Activated T-cell treated with anti-CD3 and anti-CD28 coated beads, Interleukin-2, amount 50 U/mL, for 24 hours (primary cell): Measurements from ENCODE around the gene OR11H6.
"Not testable (repeated sequence)": the region's sequence is repeated elsewhere in the genome, so short reads cannot be mapped to it uniquely, and the experiment has no call there.

Source experiments
- DNase-seq: peaks from one replicate; pipeline ENCODE4 v3.0.0-alpha.2; 2020
- H3K27ac Mint-ChIP-seq: 2 replicates; pipeline ENCODE4 v1.8.0; 2020; ENCODE audit warnings: mild to moderate bottlenecking, mixed read lengths
- H3K27me3 Mint-ChIP-seq: 2 replicates; pipeline ENCODE4 v1.8.0; 2020; ENCODE audit warnings: mixed read lengths
- H3K36me3 Mint-ChIP-seq: 2 replicates; pipeline ENCODE4 v1.8.0; 2020; ENCODE audit warnings: low read depth, mixed read lengths
- H3K4me1 Mint-ChIP-seq: 2 replicates; pipeline ENCODE4 v1.8.0; 2020; ENCODE audit warnings: low read depth, mixed read lengths
- H3K4me3 Mint-ChIP-seq: 2 replicates; pipeline ENCODE4 v1.8.0; 2020; ENCODE audit warnings: mild to moderate bottlenecking, moderate library complexity, mixed read lengths
- H3K9me3 Mint-ChIP-seq: 2 replicates; pipeline ENCODE4 v1.8.0; 2020; ENCODE audit warnings: mixed read lengths

The OR11H6 gene, protein sequence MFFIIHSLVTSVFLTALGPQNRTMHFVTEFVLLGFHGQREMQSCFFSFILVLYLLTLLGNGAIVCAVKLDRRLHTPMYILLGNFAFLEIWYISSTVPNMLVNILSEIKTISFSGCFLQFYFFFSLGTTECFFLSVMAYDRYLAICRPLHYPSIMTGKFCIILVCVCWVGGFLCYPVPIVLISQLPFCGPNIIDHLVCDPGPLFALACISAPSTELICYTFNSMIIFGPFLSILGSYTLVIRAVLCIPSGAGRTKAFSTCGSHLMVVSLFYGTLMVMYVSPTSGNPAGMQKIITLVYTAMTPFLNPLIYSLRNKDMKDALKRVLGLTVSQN

DNA sequence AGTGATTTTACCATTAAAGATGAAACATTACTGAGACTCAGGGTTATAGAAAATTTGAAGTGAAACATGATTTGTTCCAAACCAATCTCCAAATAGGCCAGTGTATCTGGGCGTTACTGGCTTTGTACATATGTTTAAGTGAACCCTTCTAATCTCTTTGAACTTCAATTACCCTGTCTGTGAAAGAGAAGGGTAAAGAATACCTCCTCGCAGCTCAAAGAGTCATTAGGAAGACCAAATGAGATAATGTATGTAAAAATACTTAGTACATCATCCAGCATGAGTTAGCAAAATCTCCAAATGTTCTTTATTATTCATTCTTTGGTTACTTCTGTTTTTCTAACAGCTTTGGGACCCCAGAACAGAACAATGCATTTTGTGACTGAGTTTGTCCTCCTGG is at the start of gene OR11H6:
OR11H6 (plus strand) TSS at position 301 of the 400 bp plus-strand sequence; CDS start at position 301, 0 bp downstream.
- DNase-seq = no peak
- no peaks in the 10 kb centered on the region for H3K4me1 Mint-ChIP-seq
- H3K27me3 Mint-ChIP-seq = peaks cover 16% of the 10 kb centered on the region
- H3K4me3 Mint-ChIP-seq = no peak within 1 kb of the TSS
- no peak within 1 kb of the TSS for H3K27ac Mint-ChIP-seq
- H3K36me3 Mint-ChIP-seq = no peaks in the 10 kb centered on the region
- no peaks in the 10 kb centered on the region for H3K9me3 Mint-ChIP-seq

DNA sequence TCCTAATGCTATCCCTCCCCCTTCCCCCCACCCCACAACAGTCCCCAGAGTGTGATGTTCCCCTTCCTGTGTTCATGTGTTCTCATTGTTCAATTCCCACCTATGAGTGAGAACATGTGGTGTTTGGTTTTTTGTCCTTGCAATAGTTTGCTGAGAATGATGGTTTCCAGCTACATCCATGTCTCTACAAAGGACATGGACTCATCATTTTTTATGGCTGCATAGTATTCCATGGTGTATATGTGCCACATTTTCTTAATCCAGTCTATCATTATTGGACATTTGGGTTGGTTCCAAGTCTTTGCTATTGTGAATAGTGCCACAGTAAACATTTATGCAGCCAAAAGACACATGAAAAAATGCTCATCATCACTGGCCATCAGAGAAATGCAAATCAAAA is 49.3 kb upstream of the OR11H6 start:
- DNase-seq, H3K9me3 Mint-ChIP-seq, H3K27me3 Mint-ChIP-seq, H3K36me3 Mint-ChIP-seq, H3K27ac Mint-ChIP-seq, H3K4me3 Mint-ChIP-seq, H3K4me1 Mint-ChIP-seq: not testable (repeated sequence)

DNA sequence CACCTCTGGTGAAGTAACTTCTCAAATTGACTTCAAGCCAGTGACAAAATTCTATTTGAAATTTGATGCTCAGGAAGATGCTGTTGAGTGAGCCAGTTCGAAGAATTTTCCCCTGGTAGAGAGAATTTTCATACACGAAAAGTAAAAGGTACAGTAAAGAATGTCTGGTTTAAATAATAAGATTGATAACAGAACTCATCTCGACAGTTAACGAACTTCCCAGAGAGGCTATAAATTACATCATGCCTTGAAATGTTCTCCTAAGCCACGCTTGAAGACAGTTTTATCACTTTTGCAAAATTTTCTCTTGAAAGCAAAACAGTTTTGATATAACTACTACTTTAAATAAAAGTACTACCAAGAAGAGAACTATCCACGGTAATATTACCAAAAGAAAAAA is 47.2 kb upstream of the OR11H6 start:
- Mint-ChIP-seq H3K36me3 (no peaks in the 10 kb centered on the region), H3K4me1 (no peaks in the 10 kb centered on the region), H3K4me3 (no peak overlapping the region), H3K27ac (no peak overlapping the region), H3K9me3 (no peaks in the 10 kb centered on the region), H3K27me3 (peaks cover 6% of the 10 kb centered on the region)
- no peak for DNase-seq

DNA sequence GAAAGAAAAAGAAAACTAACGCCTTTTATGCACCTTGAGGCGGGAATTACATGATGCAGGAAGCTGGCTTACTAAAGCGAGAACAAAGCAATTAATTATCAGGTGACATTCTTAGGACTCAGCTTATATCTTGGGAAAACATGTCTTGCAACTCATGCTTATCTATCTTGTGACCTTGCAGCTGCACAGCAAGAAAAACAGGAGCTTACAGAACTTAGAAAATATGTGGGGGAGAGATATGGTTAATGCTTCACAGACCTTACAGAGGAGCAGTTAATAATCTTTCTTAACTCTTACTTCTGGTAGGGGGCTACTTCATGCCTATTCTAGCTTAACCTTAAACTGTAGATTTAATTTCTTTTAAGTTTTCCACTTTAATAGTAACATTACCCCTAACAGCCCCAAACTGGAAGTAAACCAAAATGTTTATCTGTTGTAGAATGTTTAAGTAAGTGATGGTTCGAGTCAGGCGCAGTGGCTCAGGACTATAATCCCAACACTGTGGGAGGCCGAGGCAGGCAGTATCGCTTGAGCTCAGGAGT is 46.0 kb upstream of the OR11H6 start:
- H3K4me3 Mint-ChIP-seq = no peak overlapping the region
- H3K4me1 Mint-ChIP-seq = no peaks in the 10 kb centered on the region
- H3K9me3 Mint-ChIP-seq = no peaks in the 10 kb centered on the region
- no peak for DNase-seq
- H3K36me3 Mint-ChIP-seq = no peaks in the 10 kb centered on the region
- H3K27me3 Mint-ChIP-seq = peaks cover 6% of the 10 kb centered on the region
- H3K27ac Mint-ChIP-seq = no peak overlapping the region

DNA sequence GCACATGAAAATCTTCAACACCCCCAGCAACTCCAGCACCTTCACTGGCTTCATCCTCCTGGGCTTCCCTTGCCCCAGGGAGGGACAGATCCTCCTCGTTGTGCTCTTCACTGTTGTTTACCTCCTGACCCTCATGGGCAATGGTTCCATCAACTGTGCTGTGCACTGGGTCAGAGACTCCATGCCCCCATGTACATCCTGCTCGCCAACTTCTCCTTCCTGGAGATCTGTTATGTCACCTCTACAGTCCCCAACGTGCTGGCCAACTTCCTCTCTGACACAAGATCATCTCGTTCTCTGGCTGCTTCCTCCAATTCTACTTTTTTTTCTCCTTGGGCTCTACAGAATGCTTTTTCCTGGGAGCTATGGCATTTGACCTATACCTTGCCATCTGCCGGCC is 44.3 kb upstream of the OR11H6 start:
- Mint-ChIP-seq H3K27ac (no peak overlapping the region), H3K9me3 (no peaks in the 10 kb centered on the region), H3K4me1 (no peaks in the 10 kb centered on the region), H3K27me3 (peaks cover 6% of the 10 kb centered on the region), H3K4me3 (no peak overlapping the region), H3K36me3 (no peaks in the 10 kb centered on the region)
- DNase-seq = no peak

DNA sequence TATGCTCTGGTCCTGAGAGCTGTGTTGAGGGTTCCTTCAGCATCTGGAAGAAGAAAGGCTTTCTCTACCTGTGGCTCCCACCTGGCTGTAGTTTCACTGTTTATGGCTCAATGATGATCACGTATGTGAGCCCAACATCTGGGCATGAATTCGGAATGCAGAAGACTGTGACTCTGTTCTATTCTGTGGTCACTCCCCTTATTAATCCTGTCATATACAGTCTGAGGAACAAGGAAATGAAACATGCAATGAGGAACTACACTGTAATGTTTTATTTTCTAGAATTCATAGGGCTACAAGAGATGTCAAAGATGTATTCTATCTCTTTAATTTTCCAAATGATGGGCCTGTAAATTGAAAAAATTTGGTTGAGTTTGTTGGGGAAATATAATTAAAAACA is 43.6 kb upstream of the OR11H6 start:
- Mint-ChIP-seq H3K36me3 (no peaks in the 10 kb centered on the region), H3K9me3 (no peaks in the 10 kb centered on the region), H3K27ac (no peak overlapping the region), H3K27me3 (peaks cover 6% of the 10 kb centered on the region), H3K4me1 (no peaks in the 10 kb centered on the region), H3K4me3 (no peak overlapping the region)
- no peak for DNase-seq

DNA sequence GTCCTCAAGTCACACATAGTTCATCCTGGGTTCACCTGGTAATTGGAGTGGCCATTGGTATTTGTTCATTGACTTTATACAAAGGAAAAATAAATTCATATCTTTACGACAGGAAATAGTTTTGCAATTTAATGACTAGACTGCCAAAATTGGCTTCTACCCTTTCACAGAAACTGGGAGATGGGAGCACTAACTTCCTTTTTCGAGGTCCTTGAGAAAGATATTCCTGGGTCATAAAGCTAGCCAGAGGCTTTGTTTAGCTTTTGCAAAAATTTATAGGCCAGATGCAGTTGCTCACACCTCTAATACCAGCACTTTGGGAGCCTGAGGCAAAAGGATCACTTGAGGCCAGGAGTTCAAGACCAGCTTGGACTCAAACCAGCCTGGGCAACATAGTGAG is 43.0 kb upstream of the OR11H6 start:
- H3K27ac Mint-ChIP-seq = no peak overlapping the region
- no peaks in the 10 kb centered on the region for H3K36me3 Mint-ChIP-seq
- no peaks in the 10 kb centered on the region for H3K4me1 Mint-ChIP-seq
- H3K9me3 Mint-ChIP-seq = no peaks in the 10 kb centered on the region
- peaks cover 3% of the 10 kb centered on the region for H3K27me3 Mint-ChIP-seq
- H3K4me3 Mint-ChIP-seq = no peak overlapping the region
- no peak for DNase-seq

DNA sequence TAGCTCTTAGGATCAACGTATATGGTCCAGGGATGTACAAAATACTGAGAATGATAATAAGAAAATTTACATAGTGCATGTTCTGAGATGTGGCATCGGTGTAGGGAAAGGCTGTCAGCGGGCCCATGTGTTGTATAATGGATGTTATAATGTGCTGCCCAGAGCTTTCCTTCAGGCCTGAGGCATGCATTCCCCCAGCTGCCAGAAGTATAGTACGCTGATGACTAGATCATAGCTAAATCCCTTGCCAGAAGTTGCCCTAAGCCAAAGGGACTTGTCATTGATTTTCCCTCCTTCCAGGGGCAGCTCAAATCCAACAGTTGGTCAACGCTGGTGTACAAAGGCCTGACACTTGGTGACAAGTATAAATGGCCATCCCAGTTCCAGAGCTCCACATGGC is 39.3 kb upstream of the OR11H6 start:
- Mint-ChIP-seq H3K4me1 (no peaks in the 10 kb centered on the region), H3K4me3 (no peak overlapping the region), H3K9me3 (no peaks in the 10 kb centered on the region), H3K27me3 (no peaks in the 10 kb centered on the region), H3K27ac (no peak overlapping the region), H3K36me3 (no peaks in the 10 kb centered on the region)
- no peak for DNase-seq

DNA sequence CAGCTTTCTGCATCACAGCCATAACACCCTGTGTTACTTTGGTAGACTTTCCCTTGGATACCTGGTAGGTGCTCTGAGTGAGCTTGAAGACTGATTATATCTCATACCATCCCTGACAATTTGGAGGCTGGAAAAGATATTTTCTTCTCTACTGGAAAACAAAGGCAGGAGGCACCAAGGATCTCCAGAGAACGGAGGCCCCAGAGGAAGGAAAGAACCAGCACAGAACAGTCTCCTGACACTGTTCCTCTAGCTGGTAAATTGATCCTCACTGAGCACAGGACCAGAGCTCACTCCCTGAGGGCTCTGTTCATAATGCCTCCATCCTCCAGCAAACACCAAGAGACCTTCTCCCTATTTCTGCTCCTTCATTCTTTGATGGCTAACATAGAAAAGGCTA is 32.9 kb upstream of the OR11H6 start, which contains the start of gene OR11G2:
OR11G2 (plus strand) TSS at position 301 of the 400 bp plus-strand sequence. CDS start 6,542 bp downstream, outside the sequence.
- no peak for DNase-seq
- H3K4me3 Mint-ChIP-seq = no peak within 1 kb of the TSS
- H3K4me1 Mint-ChIP-seq = no peaks in the 10 kb centered on the region
- H3K9me3 Mint-ChIP-seq = no peaks in the 10 kb centered on the region
- no peaks in the 10 kb centered on the region for H3K27me3 Mint-ChIP-seq
- H3K27ac Mint-ChIP-seq = no peak within 1 kb of the TSS
- no peaks in the 10 kb centered on the region for H3K36me3 Mint-ChIP-seq

DNA sequence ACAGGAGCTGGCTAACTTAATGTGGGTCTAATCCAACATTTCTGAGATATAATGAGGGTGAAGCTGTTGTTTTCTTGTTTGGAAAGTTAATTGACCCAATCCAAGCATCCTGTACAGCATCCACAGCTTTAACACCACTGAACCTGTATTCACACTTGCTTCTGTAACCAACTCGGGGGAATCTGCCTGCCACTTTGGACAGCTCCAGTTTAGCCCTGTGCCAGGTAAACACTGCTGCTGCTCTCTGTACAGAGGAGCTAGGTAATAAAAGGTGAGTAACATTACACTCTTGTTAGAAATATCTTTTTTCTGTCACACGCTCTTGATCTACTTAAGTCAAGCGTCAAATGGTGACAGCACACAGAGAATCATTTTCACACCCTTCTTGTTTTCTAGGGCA is 32.1 kb upstream of the OR11H6 start:
- Mint-ChIP-seq H3K9me3 (no peaks in the 10 kb centered on the region), H3K27me3 (no peaks in the 10 kb centered on the region), H3K36me3 (no peaks in the 10 kb centered on the region), H3K27ac (no peak overlapping the region), H3K4me3 (no peak overlapping the region), H3K4me1 (no peaks in the 10 kb centered on the region)
- DNase-seq = no peak

DNA sequence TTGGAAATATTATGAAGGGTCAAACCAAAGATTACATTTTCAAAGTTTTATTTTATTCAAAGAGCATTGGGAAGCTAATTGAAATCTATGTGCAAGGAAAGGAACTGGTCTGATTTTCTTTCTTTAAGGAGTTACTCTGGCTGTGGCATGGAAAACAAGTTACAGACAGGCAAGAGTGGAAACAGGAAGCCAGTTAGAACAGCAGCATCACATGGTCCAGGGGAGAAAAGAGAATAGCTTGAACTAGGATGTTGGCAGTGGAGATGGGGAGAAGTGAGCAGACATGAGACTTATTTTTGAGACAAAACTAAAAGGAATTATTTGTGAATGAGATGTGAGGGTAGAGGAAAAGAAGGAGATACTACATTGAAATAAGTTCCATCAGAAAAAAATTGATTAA is 29.4 kb upstream of the OR11H6 start:
- Mint-ChIP-seq H3K9me3 (no peaks in the 10 kb centered on the region), H3K27ac (no peak overlapping the region), H3K36me3 (no peaks in the 10 kb centered on the region), H3K4me3 (no peak overlapping the region), H3K27me3 (peaks cover 3% of the 10 kb centered on the region), H3K4me1 (no peaks in the 10 kb centered on the region)
- no peak for DNase-seq

DNA sequence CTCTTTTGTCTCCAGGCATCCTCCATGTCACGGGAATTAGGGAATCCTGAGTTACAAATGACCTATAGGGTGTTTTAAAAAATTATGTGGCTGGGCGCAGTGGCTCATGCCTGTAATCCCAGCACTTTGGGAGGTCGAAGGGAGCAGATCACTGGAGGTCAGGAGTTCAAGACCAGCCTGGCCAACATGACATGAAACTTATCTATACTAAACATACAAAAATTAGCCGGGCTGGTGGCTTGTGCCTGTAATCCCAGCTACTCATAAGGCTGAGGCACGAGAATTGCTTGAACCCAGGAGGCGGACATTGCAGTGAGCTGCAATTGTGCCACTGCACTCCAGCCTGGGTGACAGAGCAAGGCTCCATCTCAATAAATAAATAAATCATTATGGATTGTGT is 28.3 kb upstream of the OR11H6 start:
- H3K36me3 Mint-ChIP-seq, DNase-seq, H3K9me3 Mint-ChIP-seq, H3K4me1 Mint-ChIP-seq, H3K4me3 Mint-ChIP-seq, H3K27me3 Mint-ChIP-seq, H3K27ac Mint-ChIP-seq: not testable (repeated sequence)

DNA sequence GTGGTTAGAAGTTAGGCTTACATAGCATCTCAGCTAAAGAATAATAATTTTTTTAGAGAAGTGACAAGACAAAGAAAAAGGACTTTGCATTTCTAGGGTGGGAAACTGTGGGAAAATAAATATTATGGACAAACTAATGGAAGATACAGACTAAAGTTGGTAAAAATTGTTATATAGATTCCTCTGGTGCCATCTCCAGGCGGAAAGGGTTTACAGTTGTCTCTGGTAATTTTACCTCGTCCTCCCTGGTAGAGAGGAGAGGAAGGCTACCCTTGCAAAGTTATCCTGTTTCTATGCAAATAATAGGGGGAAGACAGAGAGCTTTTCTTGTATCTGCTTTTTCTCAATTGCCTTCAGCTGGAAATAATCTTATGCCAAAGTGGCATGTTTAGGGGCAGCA is 27.6 kb upstream of the OR11H6 start:
- H3K4me3 Mint-ChIP-seq = no peak overlapping the region
- peaks cover 8% of the 10 kb centered on the region for H3K27me3 Mint-ChIP-seq
- no peaks in the 10 kb centered on the region for H3K4me1 Mint-ChIP-seq
- H3K27ac Mint-ChIP-seq = no peak overlapping the region
- no peaks in the 10 kb centered on the region for H3K9me3 Mint-ChIP-seq
- no peaks in the 10 kb centered on the region for H3K36me3 Mint-ChIP-seq
- no peak for DNase-seq

DNA sequence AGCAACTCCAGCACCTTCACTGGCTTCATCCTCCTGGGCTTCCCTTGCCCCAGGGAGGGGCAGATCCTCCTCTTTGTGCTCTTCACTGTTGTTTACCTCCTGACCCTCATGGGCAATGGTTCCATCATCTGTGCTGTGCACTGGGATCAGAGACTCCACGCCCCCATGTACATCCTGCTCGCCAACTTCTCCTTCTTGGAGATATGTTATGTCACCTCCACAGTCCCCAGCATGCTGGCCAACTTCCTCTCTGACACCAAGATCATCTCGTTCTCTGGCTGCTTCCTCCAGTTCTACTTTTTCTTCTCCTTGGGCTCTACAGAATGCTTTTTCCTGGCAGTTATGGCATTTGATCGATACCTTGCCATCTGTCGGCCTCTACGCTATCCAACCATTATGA is 26.1 kb upstream of the OR11H6 start:
- DNase-seq = no peak
- H3K36me3 Mint-ChIP-seq = no peaks in the 10 kb centered on the region
- peaks cover 8% of the 10 kb centered on the region for H3K27me3 Mint-ChIP-seq
- H3K4me1 Mint-ChIP-seq = no peaks in the 10 kb centered on the region
- H3K4me3 Mint-ChIP-seq = no peak overlapping the region
- H3K27ac Mint-ChIP-seq = no peak overlapping the region
- no peaks in the 10 kb centered on the region for H3K9me3 Mint-ChIP-seq

DNA sequence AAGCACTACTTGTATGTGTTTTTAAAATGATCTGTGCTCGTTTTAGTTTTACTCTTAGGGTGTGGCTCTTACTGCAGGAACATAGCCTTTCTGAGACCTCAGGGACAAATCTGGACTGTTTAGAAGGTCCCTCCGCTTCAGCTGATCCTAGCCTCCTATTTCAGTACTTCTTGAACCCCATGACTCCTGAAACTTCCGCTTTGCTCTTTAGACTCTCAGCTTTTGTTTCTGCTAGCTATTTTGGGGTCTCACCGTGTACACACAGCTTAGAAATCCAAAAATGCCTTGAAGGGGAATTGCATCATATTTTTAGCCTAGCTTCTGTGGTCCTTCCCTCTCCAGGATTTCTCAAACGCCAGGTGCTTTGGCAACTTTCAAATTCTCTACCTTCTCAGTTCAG is 24.5 kb upstream of the OR11H6 start:
- no peak overlapping the region for H3K27ac Mint-ChIP-seq
- DNase-seq = no peak
- no peaks in the 10 kb centered on the region for H3K9me3 Mint-ChIP-seq
- no peaks in the 10 kb centered on the region for H3K36me3 Mint-ChIP-seq
- H3K27me3 Mint-ChIP-seq = peaks cover 10% of the 10 kb centered on the region
- no peak overlapping the region for H3K4me3 Mint-ChIP-seq
- no peaks in the 10 kb centered on the region for H3K4me1 Mint-ChIP-seq

DNA sequence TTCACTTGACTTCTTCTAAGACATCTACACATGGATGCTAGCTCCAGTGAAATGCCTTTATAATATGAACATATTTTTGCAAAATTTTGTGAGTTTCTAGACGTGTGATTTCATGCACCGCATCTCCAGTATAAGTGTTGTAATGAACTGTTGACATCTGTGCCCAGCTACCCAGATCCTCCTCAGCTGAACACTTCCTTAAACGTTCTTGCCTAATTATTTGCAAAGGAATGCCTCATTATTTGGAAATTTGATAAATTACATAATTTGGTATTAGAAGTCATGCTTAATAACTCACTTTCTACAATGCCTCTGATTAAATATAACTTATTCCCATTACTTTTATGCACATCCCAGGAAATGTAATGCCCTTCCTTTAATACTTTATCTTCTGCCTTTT is 18.8 kb upstream of the OR11H6 start:
- no peak overlapping the region for H3K4me3 Mint-ChIP-seq
- no peak overlapping the region for H3K27ac Mint-ChIP-seq
- H3K9me3 Mint-ChIP-seq = no peaks in the 10 kb centered on the region
- peaks cover 7% of the 10 kb centered on the region for H3K27me3 Mint-ChIP-seq
- no peaks in the 10 kb centered on the region for H3K36me3 Mint-ChIP-seq
- DNase-seq = no peak
- no peaks in the 10 kb centered on the region for H3K4me1 Mint-ChIP-seq
